NCI-H2227 (cell line): Measurements from ENCODE around the gene PLA2G5.
"Not testable (repeated sequence)": the region's sequence is repeated elsewhere in the genome, so short reads cannot be mapped to it uniquely, and the experiment has no call there.

Experiments used
- DNase-seq: peaks from one replicate; lab custom pipeline; 2025; ENCODE audit not compliant: unreplicated experiment; lab: John Stamatoyannopoulos, UW

The PLA2G5 gene

GRCh38 chr1:20115479-20115878 lies 45.5 kb downstream of the PLA2G5 start:
- no peak for DNase-seq

- DNase-seq: no peak
Observed at GRCh38 chr1:20115916-20116315, 45.9 kb downstream of the PLA2G5 start.

GRCh38 chr1:20117236-20117635 lies 47.2 kb downstream of the PLA2G5 start:
- DNase-seq: no peak

- DNase-seq: no peak
Observed at GRCh38 chr1:20119347-20119746, 49.4 kb downstream of the PLA2G5 start, which contains the start of gene PLA2G2D. PLA2G2D (minus strand) TSS chr1:20119536; CDS start chr1:20119498, 38 bp downstream.

GRCh38 chr1:20120796-20121195 lies 50.8 kb downstream of the PLA2G5 start:
- DNase-seq: no peak

GRCh38 chr1:20123722-20124455 lies 53.9 kb downstream of the PLA2G5 start:
- no peak for DNase-seq

- DNase-seq: no peak
Observed at GRCh38 chr1:20124456-20125057, 54.6 kb downstream of the PLA2G5 start.

- no peak for DNase-seq
Observed at GRCh38 chr1:20125100-20125499, 55.1 kb downstream of the PLA2G5 start.

GRCh38 chr1:20126041-20126805 lies 56.2 kb downstream of the PLA2G5 start:
- DNase-seq: no peak

GRCh38 chr1:20126806-20127440 lies 56.9 kb downstream of the PLA2G5 start:
- no peak for DNase-seq

- DNase-seq: not testable (repeated sequence)
Observed at GRCh38 chr1:20130518-20130917, 60.5 kb downstream of the PLA2G5 start.

- DNase-seq: no peak
Observed at GRCh38 chr1:20134995-20135394, 65.0 kb downstream of the PLA2G5 start.

GRCh38 chr1:20136249-20136648 lies 66.3 kb downstream of the PLA2G5 start:
- no peak for DNase-seq

GRCh38 chr1:20137055-20137454 lies 67.1 kb downstream of the PLA2G5 start:
- no peak for DNase-seq

GRCh38 chr1:20137604-20138003 lies 67.6 kb downstream of the PLA2G5 start:
- no peak for DNase-seq

GRCh38 chr1:20138346-20138745 lies 68.4 kb downstream of the PLA2G5 start:
- DNase-seq: no peak

GRCh38 chr1:20138961-20139550 lies 69.1 kb downstream of the PLA2G5 start, which contains the start of gene PLA2G2F:
PLA2G2F (plus strand) TSS chr1:20139323; CDS start chr1:20139428, 105 bp downstream.
- no peak for DNase-seq

- DNase-seq: no peak
Observed at GRCh38 chr1:20139776-20140612, 70.0 kb downstream of the PLA2G5 start.

GRCh38 chr1:20141001-20141400 lies 71.0 kb downstream of the PLA2G5 start:
- DNase-seq: no peak

- DNase-seq: no peak
Observed at GRCh38 chr1:20141466-20141865, 71.5 kb downstream of the PLA2G5 start.
